Measurements from ENCODE around the gene DBH.

Gene DBH

DNA sequence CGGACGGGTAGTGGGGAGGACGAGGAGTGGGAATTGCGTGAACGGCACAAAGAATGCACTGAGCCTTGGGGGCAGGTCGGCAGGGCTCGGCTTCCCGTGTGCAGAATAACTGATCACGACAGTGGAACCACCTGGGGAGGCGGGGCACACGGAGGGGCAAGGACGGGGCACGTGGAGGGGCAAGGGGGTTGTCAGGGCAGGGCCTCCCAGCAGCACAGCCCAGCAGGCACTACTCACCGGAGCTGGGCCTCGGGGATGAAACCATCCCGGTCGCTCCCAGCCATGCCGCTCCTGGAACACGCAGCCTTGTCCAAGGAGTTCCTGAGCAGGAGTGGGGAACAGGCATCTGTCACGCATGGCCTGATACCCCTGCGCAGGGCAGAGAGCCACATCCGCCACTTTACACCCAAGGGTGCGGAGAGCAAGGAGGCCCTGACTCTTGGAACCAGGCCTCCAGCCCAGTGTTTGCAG is 68.6 kb downstream of the DBH start:
- DNase-seq: no peak

DNA sequence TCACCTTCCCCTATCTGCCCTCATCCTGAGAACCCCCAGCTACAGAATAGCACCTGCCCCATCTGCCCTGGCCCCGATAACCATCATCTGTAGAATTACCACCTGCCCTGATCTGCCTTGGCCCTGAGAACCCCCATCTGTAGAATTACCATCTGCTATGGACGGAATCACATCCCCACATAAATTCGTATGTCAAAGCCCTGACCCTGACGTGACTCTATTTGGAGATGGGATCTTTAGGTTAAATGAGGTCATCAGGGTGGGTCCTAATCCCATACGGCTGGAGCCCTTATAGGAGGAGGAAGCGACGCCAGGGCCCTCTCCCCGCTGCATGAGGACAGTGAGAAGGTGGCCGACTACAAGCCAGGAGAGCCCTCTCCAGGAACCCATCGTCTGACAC is 69.4 kb downstream of the DBH start:
- DNase-seq: no peak

GRCh38 chr9:133706307-133707050 is 70.3 kb downstream of the DBH start:
- DNase-seq: no peak

- peak; percentile 74 for DNase-seq
Measured at GRCh38 chr9:133707065-133707762, 71.1 kb downstream of the DBH start.

GRCh38 chr9:133707763-133708245 is 71.6 kb downstream of the DBH start:
- DNase-seq: no peak

- DNase-seq: no peak
Measured at GRCh38 chr9:133708246-133709014, 72.3 kb downstream of the DBH start.

All from fibroblast of upper back skin (primary cell).